PC-3 (cell line): ENCODE measurements around the gene GYPB. TPM values are rescaled to one million over a fixed set of nuclear protein-coding genes. Genes with fewer than 3 reads are reported as not detected.
"Not testable (repeated sequence)": the region's sequence is repeated elsewhere in the genome, so short reads cannot be mapped to it uniquely, and the experiment has no call there.

Source experiments
- ATAC-seq: fragments of 200-7000 bp; cut with Tn5 transposase; 2 replicates; pipeline ENCODE4 v1.9.1; 2020; ENCODE audit warnings: mild to moderate bottlenecking, moderate library complexity
- BruUV-seq: library from RNA; stranded (reverse); fragments of 400-500 nt; replicated peaks from 2 replicates; lab custom pipeline; 2021; lab: Mats Ljungman, UMichigan
- CTCF ChIA-PET: fragments of 300-600 bp; sonication (Branson Sonifier 250); formaldehyde crosslinking; loops from one replicate; lab custom pipeline; 2022; ENCODE audit warnings: antibody characterized with exemption; lab: Charles Lee
- POLR2A ChIA-PET: fragments of 300-600 bp; sonication (Branson Sonifier 250); formaldehyde crosslinking; loops from one replicate; lab custom pipeline; 2022; ENCODE audit warnings: antibody characterized with exemption; ENCODE audit not compliant: unreplicated experiment; lab: Charles Lee
- DNase-seq: peaks from one replicate; pipeline ENCODE4 v3.0.0-alpha.2; 2015
- H2AFZ ChIP-seq: fragments of 300-600 bp; sonication (generic); 2 replicates; pipeline ENCODE4 v1.6.0; 2016; ENCODE audit warnings: antibody characterized with exemption, low read length
- H3F3A ChIP-seq: fragments of 300-600 bp; sonication (generic); one replicate; pipeline ENCODE4 v1.6.0; 2017; ENCODE audit warnings: antibody characterized with exemption, low read length, control low read depth, mild to moderate bottlenecking; ENCODE audit not compliant: unreplicated experiment
- H3K27ac ChIP-seq: fragments of 300-600 bp; sonication (generic); 2 replicates; pipeline ENCODE4 v1.5.1; 2016; ENCODE audit warnings: mild to moderate bottlenecking, low read length
- H3K27me3 ChIP-seq: fragments of 300-600 bp; sonication (generic); 2 replicates; pipeline ENCODE4 v1.6.1; 2016; ENCODE audit warnings: low read length, mixed read lengths
- H3K36me3 ChIP-seq: fragments of 300-600 bp; sonication (generic); 2 replicates; pipeline ENCODE4 v1.6.1; 2016; ENCODE audit warnings: low read depth, mixed run types, low read length, mixed read lengths
- H3K4me1 ChIP-seq: fragments of 300-600 bp; sonication (generic); 2 replicates; pipeline ENCODE4 v1.5.1; 2016; ENCODE audit warnings: low read length; ENCODE audit not compliant: insufficient read depth
- H3K4me2 ChIP-seq: fragments of 300-600 bp; sonication (generic); 2 replicates; pipeline ENCODE4 v1.6.0; 2016; ENCODE audit warnings: low read length
- H3K4me3 ChIP-seq: fragments of 300-600 bp; sonication (generic); 2 replicates; pipeline ENCODE4 v1.5.1; 2016; ENCODE audit warnings: mild to moderate bottlenecking, low read length, mixed read lengths
- H3K79me2 ChIP-seq: fragments of 300-600 bp; sonication (generic); 2 replicates; pipeline ENCODE4 v1.6.1; 2017; ENCODE audit warnings: low read length, mixed read lengths
- H3K9ac ChIP-seq: fragments of 300-600 bp; sonication (generic); 2 replicates; pipeline ENCODE4 v1.6.0; 2016; ENCODE audit warnings: mild to moderate bottlenecking, low read length
- H3K9me2 ChIP-seq: fragments of 300-600 bp; sonication (generic); replicated peaks from 2 replicates; pipeline ENCODE4 v1.6.1; 2016; ENCODE audit warnings: mixed run types, low read length, mixed read lengths
- H3K9me3 ChIP-seq: fragments of 300-600 bp; sonication (generic); 2 replicates; pipeline ENCODE4 v1.6.1; 2016; ENCODE audit warnings: low read length, mixed read lengths
- H4K20me1 ChIP-seq: fragments of 300-600 bp; sonication (generic); 2 replicates; pipeline ENCODE4 v1.6.1; 2016; ENCODE audit warnings: low read length, mixed read lengths
- intact Hi-C: fragments of 100-400 bp; cut with micrococcal nuclease; formaldehyde crosslinking; loops from 2 replicates; pipeline ENCODE4 v1.9.0; 2023
- total RNA-seq: library from RNA; depleted of rRNA; stranded (reverse); fragments of >200 nt; gene quantifications from 2 replicates; pipeline ENCODE4 v1.2.3, GENCODE V29; 2014

GYPB gene
- total RNA-seq, 1 experiment from 2014 or later: not detected

DNA sequence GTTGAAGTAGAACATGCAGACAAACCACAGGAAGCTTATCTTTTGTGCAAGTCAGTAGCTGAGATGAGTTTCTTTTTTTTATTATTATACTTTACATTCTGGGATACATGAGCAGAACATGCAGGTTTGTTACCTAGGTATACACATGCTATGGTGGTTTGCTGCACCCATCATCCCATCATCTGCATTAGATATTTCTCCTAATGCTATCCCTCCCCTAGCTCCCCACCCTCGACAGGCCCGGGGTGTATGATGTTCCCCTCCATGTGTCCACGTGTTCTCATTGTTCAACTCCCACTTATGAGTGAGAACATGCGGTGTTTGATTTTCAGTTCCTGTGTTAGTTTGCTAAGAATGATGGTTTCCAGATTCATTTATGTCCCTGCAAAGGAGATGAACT lies 11.5 kb upstream of the GYPB start:
- H3K9me2 ChIP-seq, ATAC-seq, H3K27me3 ChIP-seq, DNase-seq, H3K4me2 ChIP-seq, H3K9me3 ChIP-seq, H3K4me3 ChIP-seq, H3K36me3 ChIP-seq, intact Hi-C loops, H3K9ac ChIP-seq, H3K4me1 ChIP-seq, CTCF ChIA-PET, H3K27ac ChIP-seq, H3K79me2 ChIP-seq, H2AFZ ChIP-seq, BruUV-seq, H4K20me1 ChIP-seq, POLR2A ChIA-PET, H3F3A ChIP-seq: not testable (repeated sequence)

DNA sequence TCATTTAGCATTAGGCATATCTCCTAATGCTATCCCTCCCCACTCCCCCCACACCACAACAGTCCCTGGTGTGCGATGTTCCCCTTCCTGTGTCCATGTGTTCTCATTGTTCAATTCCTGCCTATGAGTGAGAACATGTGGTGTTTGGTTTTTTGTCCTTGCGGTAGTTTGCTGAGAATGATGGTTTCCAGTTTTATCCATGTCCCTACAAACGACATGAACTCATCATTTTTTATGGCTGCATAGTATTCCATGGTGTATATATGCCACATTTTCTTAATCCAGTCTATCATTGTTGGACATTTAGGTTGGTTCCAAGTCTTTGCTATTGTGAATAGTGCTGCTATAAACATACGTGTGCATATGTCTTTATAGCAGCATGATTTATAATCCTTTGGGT lies 7.5 kb upstream of the GYPB start:
- H3K4me1 ChIP-seq, POLR2A ChIA-PET, H2AFZ ChIP-seq, H3K4me3 ChIP-seq, H3K27me3 ChIP-seq, intact Hi-C loops, BruUV-seq, H3K27ac ChIP-seq, H3K36me3 ChIP-seq, CTCF ChIA-PET, H3K9me2 ChIP-seq, DNase-seq, H3K4me2 ChIP-seq, H3F3A ChIP-seq, ATAC-seq, H3K9me3 ChIP-seq, H4K20me1 ChIP-seq, H3K9ac ChIP-seq, H3K79me2 ChIP-seq: not testable (repeated sequence)

GRCh38 chr4:144024399-144025053 lies 5.3 kb upstream of the GYPB start:
- DNase-seq, H3K36me3 ChIP-seq, H3F3A ChIP-seq, H3K79me2 ChIP-seq, CTCF ChIA-PET, H3K4me1 ChIP-seq, POLR2A ChIA-PET, ATAC-seq, H3K27me3 ChIP-seq, H3K9me2 ChIP-seq, H4K20me1 ChIP-seq, H3K9me3 ChIP-seq, H2AFZ ChIP-seq, H3K27ac ChIP-seq, H3K4me2 ChIP-seq, H3K9ac ChIP-seq, BruUV-seq, H3K4me3 ChIP-seq: not testable (repeated sequence)
- intact Hi-C loops: loop anchor here (5.0 kb wide), 1 partner anchor 247 kb away; no protein-coding TSS in a partner anchor

DNA sequence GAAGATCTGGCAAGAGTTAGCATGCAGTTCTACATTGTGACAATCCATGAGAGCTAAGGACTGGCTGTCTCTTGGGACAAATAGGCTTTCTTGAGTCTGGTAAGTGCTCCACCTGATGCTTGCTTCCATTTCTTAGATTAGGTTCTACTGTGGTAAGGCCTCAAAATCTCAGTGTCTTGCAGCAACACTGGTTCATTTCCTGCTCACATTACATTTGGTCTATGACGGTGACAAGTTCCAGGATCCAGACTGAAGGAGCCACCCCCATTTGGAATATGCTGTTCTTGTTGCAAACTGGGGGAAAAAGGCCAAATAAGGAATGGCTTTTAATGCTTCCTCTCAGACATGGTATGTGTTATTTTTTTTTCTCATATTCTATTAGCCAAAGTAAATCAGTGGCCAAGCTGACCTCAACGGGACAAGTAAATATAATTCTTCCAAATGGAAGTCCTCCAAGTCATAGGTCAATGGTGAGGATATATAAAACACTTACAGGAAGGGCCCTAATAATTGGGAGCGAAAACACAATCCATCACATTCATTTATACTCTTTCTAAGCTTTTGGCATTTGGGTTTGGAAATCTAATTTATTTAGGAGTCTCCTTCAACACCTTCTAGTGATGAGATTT lies 3.7 kb upstream of the GYPB start:
- H3F3A ChIP-seq, H3K79me2 ChIP-seq, H4K20me1 ChIP-seq, CTCF ChIA-PET, H2AFZ ChIP-seq, H3K4me2 ChIP-seq, H3K9me2 ChIP-seq, H3K4me1 ChIP-seq, H3K27me3 ChIP-seq, H3K36me3 ChIP-seq, POLR2A ChIA-PET, ATAC-seq, H3K27ac ChIP-seq, BruUV-seq, H3K4me3 ChIP-seq, DNase-seq, H3K9ac ChIP-seq, H3K9me3 ChIP-seq: not testable (repeated sequence)
- intact Hi-C loops: loop anchor here (5.0 kb wide), 1 partner anchor 246 kb away; no protein-coding TSS in a partner anchor
